Hepatocyte (in vitro differentiated cells): ENCODE measurements around the gene WFDC12.

Experiments
- CTCF ChIP-seq: fragments of 200-600 bp; sonication (generic); IDR thresholded peaks from 2 replicates; pipeline ENCODE4 v1.5.1; 2016; ENCODE audit warnings: antibody characterized with exemption, mild to moderate bottlenecking; ENCODE audit not compliant: poor library complexity
- EZH2phosphoT487 ChIP-seq: fragments of 200-600 bp; sonication (generic); IDR thresholded peaks from one replicate; pipeline ENCODE4 v1.6.1; 2018; ENCODE audit warnings: antibody characterized with exemption, mild to moderate bottlenecking, low read depth, moderate library complexity; ENCODE audit not compliant: unreplicated experiment, severe bottlenecking

- no peak for TF ChIP-seq CTCF
- no peak for TF ChIP-seq EZH2phosphoT487
Measured at GRCh38 chr20:45077559-45077958, 46.7 kb downstream of the WFDC12 start.
